ENCODE measurements around the gene UBE2Q2.
"Not testable (repeated sequence)": the region's sequence is repeated elsewhere in the genome, so short reads cannot be mapped to it uniquely, and the experiment has no call there.

Gene UBE2Q2

DNA sequence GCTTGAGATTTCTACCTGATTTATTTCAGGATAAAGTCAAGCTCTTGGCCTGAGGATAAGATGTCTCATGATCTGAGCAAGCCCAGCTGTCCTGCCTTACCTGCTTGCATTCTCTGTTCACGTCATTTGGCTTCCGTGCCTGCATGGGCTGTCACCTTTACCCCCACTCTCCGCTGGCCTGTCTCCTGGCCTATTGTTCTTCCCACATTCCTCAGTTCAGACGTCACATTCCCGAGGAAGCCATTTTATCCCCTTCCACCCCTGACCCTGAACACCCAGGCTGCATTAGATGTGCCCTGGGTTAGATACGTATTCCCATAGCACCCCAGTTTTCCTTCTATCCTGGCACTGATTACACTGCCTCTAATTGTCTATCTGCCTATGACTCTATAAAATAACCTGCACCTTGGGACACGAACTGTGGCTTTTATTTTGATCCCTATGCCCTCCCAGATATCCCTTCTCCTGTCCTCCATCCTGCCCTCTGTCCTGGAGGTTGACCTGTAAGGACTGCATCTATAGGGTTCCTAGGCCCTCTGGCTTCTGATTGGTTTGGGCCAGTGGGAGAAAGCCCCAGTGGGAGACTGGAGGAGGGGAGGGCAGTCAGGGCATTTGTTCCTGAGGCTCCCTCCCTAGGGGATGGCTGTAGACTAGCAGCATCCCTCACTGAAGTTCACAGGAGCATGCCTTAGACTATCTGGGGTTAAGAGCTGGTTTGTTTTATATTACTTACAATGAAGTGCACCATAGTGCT, 19.2 kb upstream of the UBE2Q2 start:
- DNase-seq (ENCODE audit: low read depth in 4 of 4, low spot score in 1 of 4): no peak

DNA sequence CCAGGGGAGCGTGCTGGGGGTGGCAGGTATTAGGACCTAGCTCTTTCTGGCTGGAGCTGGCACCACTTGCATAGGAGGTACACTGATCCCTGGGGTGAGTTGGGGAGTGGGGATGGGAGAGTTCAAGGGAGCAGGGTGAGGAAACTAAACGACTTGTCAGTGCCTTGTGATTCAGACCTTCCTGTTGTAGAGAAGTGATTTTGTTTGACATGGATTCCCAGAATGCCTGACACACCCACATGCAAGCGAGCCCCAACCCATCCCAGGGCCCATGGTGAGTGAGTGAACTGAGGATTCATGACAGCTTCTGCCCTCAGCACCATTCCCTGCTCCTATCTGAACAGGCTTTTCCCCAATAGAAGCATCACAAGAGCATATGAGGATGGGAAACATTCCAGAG, 15.6 kb upstream of the UBE2Q2 start:
- DNase-seq (ENCODE audit: low read depth in 4 of 4, low spot score in 1 of 4): no peak

DNA sequence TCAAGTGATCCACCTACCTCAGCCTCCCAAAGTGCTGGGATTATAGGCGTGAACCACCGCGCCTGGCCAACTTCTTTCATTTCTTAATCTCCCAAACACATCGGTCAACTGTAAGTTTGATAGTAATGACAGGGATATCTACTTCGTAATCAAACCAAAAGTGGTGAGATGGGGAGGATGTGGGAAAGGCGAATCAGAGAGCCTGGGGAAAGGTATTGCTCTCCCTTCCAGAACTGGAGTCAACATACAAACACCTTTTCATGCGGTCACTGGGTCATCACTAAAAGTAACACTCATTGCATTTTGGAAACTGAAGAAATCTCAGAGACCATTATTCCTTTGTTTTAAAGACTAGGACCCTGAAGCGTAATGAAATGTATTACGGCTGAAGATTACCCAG, 14.8 kb upstream of the UBE2Q2 start:
- no peak for DNase-seq (ENCODE audit: low read depth in 4 of 4, low spot score in 1 of 4)

DNA sequence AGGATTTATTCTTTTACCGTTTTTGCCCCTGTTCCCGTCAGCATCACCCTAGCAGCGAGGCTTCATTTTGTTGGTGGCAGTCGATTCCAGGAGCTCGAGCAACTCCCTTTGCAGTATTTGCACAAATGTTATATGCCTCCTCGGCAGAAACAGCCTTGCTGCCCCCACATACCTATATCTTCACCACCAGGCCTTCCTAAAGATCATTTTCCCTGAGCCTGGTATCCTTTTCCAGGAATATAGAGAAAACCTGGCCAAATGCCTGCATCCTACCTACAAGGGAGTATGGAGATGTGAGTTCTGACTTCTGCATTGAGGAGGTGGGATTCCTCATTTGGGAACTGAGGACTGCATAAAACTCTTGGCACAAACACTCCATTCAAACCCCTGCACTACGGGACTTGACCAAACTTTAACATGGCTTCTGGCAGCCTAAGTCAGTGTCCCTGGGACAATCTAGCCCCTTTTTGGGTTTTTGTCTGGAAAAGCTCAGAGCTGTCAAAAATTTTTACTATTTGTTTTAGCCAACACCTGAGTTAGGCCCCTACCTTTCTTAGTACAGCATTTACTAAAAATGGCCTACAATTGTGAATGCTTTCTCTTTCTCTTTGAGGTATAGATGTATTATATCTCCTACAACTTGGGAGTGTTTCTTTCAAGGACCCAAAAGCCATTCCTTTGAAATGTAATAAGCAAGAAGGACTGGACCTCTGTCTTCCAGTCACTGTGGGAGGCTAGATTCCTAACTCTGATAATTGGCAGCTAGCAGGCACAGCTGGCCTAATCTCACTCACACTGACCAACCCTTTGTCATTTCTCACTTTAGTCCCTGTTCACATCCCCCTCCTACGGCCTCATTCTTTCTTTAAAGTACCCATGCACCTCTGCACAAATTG, 12.1 kb upstream of the UBE2Q2 start:
- DNase-seq (ENCODE audit: low read depth in 4 of 4, low spot score in 1 of 4): no peak

DNA sequence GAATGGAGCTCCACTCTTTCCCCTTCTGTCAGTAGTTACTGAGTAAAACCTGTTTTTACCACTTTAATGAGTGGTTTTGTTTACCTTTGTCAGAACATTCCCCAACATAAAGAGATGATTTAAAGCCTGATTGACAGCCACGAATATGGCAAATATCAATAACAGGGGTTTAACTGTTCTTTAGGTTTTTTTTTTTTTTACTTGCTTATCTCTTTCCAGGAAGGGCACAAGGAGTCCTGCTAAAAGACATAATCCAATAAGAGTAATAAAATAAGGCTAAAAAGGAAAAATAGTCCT, 11.5 kb upstream of the UBE2Q2 start:
- DNase-seq (ENCODE audit: low read depth in 4 of 4, low spot score in 1 of 4): no peak

DNA sequence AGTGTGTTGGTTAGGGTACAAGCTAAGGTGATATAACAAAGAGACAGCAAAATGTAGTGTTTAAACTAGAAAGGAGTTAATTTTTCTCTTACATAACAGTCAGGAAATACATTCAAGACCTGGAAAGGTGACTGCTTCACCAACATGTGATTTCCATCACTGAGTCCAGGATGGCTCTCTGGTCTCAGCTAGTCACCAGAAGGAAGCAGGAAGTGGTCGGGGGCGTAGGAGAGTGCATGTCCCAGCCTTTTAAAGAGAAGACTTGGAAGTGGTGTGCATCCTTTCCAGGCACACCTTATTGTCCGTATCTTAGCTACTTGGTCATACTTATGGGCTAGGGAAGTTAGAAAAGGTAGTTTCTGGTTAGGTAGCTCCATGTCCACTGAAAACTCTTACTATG, 11.1 kb upstream of the UBE2Q2 start:
- no peak for DNase-seq (ENCODE audit: low read depth in 4 of 4, low spot score in 1 of 4)

DNA sequence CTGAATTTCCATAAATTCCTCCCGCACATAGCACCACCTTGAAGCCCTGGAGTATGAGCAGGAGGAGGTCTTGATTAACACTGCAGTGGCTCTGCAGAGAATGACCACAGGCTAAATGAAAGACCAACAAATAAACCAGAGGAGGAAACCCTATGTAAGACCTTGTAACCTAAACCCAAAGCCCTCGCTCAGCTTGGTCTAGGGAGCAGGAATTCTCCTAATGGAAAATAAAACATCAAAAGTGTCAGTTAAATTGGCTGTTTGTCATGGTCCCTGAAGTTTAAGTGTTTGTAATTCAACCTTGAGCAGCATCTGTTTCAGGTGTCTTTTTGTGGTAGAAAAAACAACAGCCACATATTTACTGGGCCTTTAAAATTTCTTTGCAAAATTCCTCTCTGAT, 9.2 kb upstream of the UBE2Q2 start:
- DNase-seq (ENCODE audit: low read depth in 4 of 4, low spot score in 1 of 4): no peak

DNA sequence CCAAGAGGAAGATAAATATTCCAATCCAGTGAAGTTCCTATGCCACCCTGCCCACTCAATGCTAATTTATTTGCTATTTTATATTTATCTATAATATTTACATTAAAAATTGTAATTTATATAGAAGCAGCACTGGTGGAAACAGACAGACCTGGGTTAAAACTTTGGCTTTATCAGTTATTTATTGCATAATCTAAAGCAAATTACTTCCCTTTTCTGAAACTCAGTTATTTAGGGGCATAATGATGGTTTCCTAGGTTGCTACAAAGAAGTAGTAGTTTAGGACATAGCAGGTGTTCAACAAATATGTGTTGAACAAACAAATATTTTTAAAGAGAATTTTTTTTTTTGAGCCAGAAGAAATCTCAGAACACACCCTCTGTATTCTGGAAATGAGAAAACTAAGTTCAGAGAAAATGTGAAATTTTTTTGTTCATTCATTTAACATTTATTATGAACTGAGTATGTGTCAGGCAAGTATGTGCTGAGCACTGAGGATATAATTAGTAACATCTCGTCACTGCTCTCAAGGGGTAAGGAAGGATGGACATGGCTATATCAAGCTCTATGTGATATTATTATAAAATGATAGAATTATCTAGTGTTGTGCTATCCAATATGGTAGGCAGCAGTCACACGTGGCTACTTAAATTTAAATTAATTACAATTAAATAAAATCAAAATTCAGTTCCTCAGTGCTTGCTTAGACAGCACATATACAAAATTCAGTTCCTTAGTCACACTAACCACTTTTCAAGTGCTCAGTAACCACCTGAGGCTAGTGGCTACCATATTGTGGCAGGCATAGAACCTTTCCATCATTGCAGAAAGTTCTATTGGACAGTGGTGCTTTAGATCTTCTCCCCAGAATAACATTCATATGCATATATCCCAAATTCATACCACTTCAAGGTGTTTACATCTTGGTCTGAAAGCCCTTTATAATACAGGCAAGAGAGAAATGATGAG, 7.0 kb upstream of the UBE2Q2 start:
- DNase-seq (ENCODE audit: low read depth in 4 of 4, low spot score in 1 of 4): no peak

DNA sequence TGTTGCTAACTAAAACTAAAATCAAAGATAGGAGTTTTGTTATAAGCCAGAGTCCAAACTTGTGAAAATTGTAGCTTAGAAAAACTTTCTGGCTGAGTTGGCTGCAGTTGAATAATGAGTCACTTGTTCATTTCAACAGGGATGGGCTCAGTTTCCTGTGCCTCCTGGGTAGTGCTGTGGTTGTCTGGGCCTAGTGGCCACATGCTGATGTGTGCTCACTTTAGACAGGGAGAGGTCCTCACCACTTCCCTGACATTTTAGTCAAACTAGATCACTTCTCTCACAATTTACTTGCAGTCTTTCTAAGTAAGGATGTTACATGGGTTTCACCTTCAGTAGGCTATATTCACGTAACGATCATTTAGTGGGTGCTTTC, 6.3 kb upstream of the UBE2Q2 start:
- DNase-seq (ENCODE audit: low read depth in 4 of 4, low spot score in 1 of 4): peak in 1 of 4 experiments; percentile 20

DNA sequence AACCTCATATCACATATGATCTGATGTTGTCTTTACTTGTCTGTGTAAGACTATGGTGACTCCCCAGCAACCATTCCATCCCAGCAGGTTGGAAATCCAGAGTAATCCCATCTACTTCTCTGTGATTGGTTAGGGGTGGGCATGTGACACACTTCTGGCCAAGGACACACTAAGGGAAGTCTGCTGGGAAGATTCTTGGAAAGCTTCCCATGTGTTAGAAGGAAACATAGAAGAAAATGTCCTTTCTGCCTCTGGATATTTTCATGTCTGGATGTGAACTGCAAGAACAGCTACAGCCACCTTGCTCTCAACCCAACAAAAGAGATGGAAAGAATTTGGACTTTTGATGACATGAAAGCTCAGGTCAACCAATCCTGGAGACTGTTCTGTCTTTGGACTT, 2.6 kb upstream of the UBE2Q2 start:
- no peak for DNase-seq (ENCODE audit: low read depth in 4 of 4, low spot score in 1 of 4)

DNA sequence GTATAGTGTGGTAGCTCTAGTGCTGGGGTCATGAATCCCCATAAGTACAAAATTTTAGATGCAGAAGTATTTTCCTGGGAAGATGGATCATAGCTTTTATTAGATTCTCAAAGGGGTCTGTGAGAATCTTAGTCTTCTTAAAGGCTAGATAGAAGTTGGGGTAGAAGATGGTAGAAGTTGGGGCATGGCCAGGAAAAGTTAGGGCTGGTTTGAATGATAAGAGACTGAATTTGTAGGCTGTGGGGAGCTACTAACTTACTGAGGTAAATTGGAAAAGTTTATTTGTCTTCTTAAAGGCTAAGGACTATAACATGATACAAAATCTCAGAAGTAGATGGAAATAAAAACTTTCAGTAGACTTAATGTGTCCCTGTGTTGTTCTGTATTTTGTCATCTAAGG, 1.6 kb upstream of the UBE2Q2 start:
- no peak for DNase-seq (ENCODE audit: low read depth in 4 of 4, low spot score in 1 of 4)

DNA sequence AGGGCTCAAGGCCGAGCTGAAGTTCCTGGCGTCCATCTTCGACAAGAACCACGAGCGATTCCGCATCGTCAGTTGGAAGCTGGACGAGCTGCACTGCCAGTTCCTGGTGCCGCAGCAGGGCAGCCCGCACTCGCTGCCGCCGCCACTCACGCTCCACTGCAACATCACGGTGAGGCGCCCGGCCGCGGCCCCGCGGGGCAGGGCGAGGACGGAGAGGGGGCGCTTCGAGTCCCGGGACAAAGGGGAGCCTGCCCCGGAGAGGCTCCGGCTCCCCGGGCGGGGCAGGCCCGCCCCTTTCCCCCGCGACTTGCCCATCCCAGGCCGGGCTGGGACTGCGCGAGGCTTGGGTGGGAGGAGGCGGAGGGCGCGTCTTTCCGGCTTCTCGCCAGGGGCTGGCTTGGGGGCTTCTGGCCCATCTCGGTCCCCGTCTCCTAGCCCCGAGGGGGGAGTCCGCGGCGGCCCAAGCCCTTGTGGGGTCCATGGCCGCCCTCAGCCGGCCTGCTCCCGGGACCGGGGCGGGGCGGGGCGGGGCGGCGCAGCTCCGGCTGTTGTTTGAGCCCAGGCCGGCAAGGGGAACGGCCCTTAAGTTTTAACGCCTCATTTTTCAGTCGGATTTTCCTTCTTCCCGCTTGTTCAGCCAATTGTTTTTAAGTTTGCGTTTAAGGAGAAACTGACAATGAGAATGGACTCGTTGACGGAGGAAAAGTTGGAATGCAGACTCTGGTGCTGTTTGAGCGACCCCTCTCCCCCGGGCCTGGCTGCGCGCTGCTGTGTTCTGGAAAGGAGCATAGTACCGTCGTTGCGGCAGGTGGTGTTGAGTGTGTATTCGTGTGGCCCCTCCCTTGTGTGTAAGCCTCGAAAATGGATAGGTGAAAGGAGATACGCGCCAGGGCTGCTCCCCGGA, 683 bp downstream of the UBE2Q2 start:
- peak in 3 of 4 experiments; percentile 10 to 38 (median 30) for DNase-seq (ENCODE audit: low read depth in 4 of 4, low spot score in 1 of 4)

DNA sequence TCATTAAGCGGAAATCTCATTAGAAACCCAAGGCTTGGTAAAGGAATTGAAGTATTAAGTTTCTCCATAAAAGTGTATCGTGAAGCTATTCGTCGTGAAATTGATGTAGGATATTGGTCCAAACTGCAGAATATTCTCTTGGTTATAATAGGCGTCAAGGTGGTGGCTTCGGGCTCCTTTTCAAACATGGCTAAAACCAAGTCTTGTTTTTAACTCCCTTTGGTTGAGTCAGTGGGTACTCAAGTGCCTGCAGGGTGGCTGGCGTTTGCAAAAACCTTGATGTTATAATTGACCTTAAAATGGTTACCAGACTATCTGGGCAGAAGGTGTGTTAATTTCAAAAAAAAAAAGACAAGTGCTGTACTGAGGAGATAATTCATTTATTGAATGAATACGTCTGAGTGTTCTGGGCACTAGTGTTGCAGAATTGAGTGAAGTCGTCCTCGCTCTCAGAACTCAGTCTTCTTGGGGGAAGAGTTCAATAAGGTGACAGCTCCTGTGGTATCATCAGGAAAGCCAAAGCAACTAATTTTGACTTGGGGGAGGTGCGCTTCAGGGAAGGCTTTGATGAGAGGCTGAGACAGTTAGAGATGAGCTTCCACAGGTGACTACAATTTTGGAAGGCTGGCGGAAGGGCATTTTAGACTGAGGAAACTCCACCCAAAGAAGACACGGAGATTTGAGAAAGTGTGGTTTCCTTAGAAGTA, 1.5 kb downstream of the UBE2Q2 start:
- DNase-seq (ENCODE audit: low read depth in 4 of 4, low spot score in 1 of 4): no peak

DNA sequence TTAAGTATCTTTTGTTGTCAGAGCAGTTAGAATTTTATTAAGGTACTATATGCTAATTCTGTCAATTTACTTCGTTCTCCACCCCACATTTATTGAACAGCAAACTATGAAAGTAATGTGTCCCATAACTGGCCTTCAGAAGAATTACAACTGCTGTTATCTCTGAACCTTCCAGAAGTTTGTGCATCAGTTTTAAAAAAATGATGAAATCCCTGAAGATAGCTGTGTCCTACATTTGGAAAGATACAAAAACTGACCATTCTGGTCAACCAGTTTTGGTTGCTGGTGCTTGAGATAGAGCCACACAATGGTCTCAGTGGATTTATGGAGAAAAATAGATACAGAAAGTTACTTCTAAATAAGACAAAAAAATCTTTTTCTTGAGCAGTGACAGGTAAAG, 5.9 kb downstream of the UBE2Q2 start:
- DNase-seq (ENCODE audit: low read depth in 4 of 4, low spot score in 1 of 4): no peak

DNA sequence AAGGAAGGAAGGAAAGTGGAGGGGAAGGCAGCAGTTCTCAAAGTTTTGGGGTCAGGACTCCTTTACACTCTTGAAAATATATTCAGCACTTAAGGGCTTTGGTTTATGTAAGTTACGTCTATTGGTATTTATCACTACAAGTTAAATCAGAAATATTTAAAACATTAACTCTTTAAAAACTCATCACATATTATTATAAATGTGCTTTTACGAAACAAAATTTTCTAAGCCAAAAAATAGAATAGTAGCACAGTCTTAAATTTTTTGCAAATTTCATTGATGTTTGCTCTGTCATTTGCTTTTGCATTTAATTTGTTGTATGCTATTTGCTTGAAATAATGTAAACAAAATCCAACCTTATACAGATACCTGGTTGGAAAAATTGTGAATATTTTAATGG, 7.5 kb downstream of the UBE2Q2 start:
- DNase-seq (ENCODE audit: low read depth in 4 of 4, low spot score in 1 of 4): no peak

DNA sequence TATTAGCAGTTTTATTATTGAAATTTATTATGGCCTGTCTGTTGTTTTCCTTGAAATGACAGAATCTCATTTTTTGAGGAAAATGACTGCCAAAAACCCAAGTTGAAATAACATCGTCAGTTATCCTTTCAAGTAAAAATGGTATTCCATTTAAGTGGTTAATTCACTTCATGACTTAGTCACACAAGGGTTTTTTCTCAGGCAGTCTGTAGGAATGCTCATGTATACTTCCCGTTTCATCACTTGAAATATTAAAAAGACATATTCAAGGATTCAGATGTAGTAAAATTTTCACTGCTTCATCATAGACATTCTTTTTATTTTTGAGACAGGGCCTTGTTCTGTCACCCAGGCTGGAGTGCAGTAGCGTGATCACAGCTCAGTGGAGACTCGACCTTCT, 8.3 kb downstream of the UBE2Q2 start:
- not testable (repeated sequence) for DNase-seq (ENCODE audit: low read depth in 4 of 4, low spot score in 1 of 4)

DNA sequence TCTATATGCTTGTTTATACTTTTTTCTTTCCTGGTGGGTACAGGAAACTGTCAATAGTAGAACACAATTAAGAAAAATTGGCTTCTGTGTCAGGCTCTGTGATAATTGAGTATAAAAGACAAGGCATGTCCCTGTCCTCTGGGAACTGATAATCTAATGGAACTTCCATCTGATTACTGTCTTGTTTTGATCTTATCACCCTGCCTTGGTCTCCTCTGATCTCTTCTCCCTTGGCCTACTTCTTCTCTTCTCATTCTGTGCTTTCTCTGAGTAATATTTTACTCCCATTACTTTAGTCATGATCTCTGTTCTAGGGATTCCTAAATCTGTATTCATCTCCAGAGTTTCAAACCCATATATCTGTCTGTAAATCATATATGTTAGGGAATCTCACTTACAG, 14.6 kb downstream of the UBE2Q2 start:
- DNase-seq (ENCODE audit: low read depth in 4 of 4, low spot score in 1 of 4): no peak

DNA sequence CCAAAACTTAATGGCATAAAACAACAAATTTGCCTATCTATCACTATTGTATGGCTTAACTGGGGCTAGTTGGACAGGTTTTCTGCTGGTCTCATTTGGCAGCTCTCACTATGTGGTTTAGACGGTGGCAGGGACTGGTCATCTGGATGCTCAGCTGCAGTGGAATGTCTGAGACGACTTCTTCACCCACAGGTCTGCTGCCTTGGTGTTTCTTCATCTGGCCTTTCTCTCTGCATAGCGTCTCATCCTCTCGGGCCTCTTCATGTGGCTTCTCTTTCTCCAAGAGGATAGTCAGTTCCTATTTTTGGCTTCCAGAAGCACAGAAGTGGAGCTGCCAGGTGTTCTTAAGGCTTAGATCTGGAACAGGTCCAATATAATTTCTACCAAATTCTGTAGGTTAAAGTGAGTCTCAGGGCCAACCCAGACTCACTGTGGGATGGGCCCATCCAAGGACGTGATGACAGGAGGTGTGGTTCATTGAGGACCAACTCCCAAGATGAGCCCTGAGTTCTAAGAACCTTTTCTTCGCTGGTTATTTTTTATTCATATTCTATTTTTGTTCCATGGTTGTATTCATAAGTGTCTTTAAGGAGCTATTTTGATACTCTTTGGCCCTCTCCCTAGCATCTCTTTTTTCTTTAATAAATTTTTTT, 18.6 kb downstream of the UBE2Q2 start:
- DNase-seq (ENCODE audit: low read depth in 4 of 4, low spot score in 1 of 4): no peak

DNA sequence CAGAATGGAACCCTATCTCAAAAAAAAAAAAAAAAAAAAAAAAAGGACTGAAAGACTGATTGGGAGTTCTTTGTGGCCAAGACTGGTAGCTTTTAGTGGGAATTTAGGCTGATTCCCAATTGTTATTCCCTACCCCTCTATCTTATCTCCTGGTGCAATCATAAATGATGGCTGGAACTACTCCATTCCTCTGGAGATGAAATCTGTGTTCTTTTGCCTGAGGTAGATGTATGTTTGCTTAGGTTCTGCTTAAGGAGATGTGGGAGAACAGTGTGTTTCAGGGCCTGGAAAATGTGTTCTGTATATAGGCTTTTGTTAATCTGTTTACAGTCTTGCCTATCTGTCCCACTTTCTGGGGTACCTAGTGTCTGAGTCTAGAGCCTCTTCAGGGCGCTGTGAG, 19.5 kb downstream of the UBE2Q2 start:
- no peak for DNase-seq (ENCODE audit: low read depth in 4 of 4, low spot score in 1 of 4)

Measured in stimulated activated CD4-positive, alpha-beta T cell treated with anti-CD3 and anti-CD28 coated beads, Interleukin-1b, Interleukin-23, amount 100 ng/mL, for 24 hours (primary cell).